ENCODE results near the gene SRP72.
A peak's percentile ranks its signal among the peaks of the same experiment; 100 is the strongest.

SRP72 gene

GRCh38 chr4:56511098-56511497 lies 43.7 kb downstream of the SRP72 start:
- no peaks in the 10 kb centered on the region for H3K36me3 ChIP-seq (ENCODE audit: control insufficient read depth, insufficient read depth, low read length)
- no peaks in the 10 kb centered on the region for H3K4me1 ChIP-seq (ENCODE audit: control insufficient read depth, insufficient read depth, low read length)
- H3K4me3 ChIP-seq (ENCODE audit: low read length) = no peak overlapping the region
- H3K27me3 ChIP-seq (ENCODE audit: control insufficient read depth, insufficient read depth, low read length) = peaks cover 7% of the 10 kb centered on the region; the same call in 1 of the 2 replicates
- H3K27ac ChIP-seq (ENCODE audit: low read length) = no peak overlapping the region
- H3K9me3 ChIP-seq (ENCODE audit: control insufficient read depth, insufficient read depth, low read length) = no peaks in the 10 kb centered on the region
- DNase-seq (ENCODE audit: low read depth, low spot score) = no peak

- H3K27ac ChIP-seq (ENCODE audit: low read length) = no peak overlapping the region
- H3K36me3 ChIP-seq (ENCODE audit: control insufficient read depth, insufficient read depth, low read length) = no peaks in the 10 kb centered on the region
- DNase-seq (ENCODE audit: low read depth, low spot score) = no peak
- H3K4me3 ChIP-seq (ENCODE audit: low read length) = no peak overlapping the region
- H3K9me3 ChIP-seq (ENCODE audit: control insufficient read depth, insufficient read depth, low read length) = no peaks in the 10 kb centered on the region
- WGBS (ENCODE audit: insufficient coverage, insufficient read length) = no CpG with 5 or more reads among the region's 1 CpG
- peaks cover under 1% of the 10 kb centered on the region; the same call in 1 of the 2 replicates for H3K27me3 ChIP-seq (ENCODE audit: control insufficient read depth, insufficient read depth, low read length)
- no peaks in the 10 kb centered on the region for H3K4me1 ChIP-seq (ENCODE audit: control insufficient read depth, insufficient read depth, low read length)
These were observed 44.7 kb downstream of the SRP72 start for GRCh38 chr4:56512166-56512565.

GRCh38 chr4:56513517-56513916 lies 46.1 kb downstream of the SRP72 start:
- Histone ChIP-seq H3K4me1 (ENCODE audit: control insufficient read depth, insufficient read depth, low read length) (no peaks in the 10 kb centered on the region), H3K4me3 (ENCODE audit: low read length) (no peak overlapping the region), H3K36me3 (ENCODE audit: control insufficient read depth, insufficient read depth, low read length) (no peaks in the 10 kb centered on the region), H3K27ac (ENCODE audit: low read length) (no peak overlapping the region), H3K9me3 (ENCODE audit: control insufficient read depth, insufficient read depth, low read length) (no peaks in the 10 kb centered on the region), H3K27me3 (ENCODE audit: control insufficient read depth, insufficient read depth, low read length) (no peaks in the 10 kb centered on the region)
- no CpG with 5 or more reads among the region's 2 CpGs for WGBS (ENCODE audit: insufficient coverage, insufficient read length)
- no peak for DNase-seq (ENCODE audit: low read depth, low spot score)

- H3K4me3 ChIP-seq (ENCODE audit: low read length) = peak overlapping the region; percentile 52; the same call in 1 of the 2 replicates
- 0 out of 2 replicates have a peak, but pooled peaks cover 2% of the 10 kb centered on the region for H3K4me1 ChIP-seq (ENCODE audit: control insufficient read depth, insufficient read depth, low read length)
- no peaks in the 10 kb centered on the region for H3K36me3 ChIP-seq (ENCODE audit: control insufficient read depth, insufficient read depth, low read length)
- no peak overlapping the region for H3K27ac ChIP-seq (ENCODE audit: low read length)
- H3K27me3 ChIP-seq (ENCODE audit: control insufficient read depth, insufficient read depth, low read length) = peaks cover 22% of the 10 kb centered on the region
- no CpG with 5 or more reads among the region's 68 CpGs for WGBS (ENCODE audit: insufficient coverage, insufficient read length)
- no peaks in the 10 kb centered on the region for H3K9me3 ChIP-seq (ENCODE audit: control insufficient read depth, insufficient read depth, low read length)
- DNase-seq (ENCODE audit: low read depth, low spot score) = peak; percentile 43
These were observed 63.1 kb downstream of the SRP72 start for GRCh38 chr4:56530269-56531148.

GRCh38 chr4:56531149-56531770 lies 63.8 kb downstream of the SRP72 start:
- no CpG with 5 or more reads among the region's 11 CpGs for WGBS (ENCODE audit: insufficient coverage, insufficient read length)
- Histone ChIP-seq H3K36me3 (ENCODE audit: control insufficient read depth, insufficient read depth, low read length) (no peaks in the 10 kb centered on the region), H3K27me3 (ENCODE audit: control insufficient read depth, insufficient read depth, low read length) (peaks cover 22% of the 10 kb centered on the region), H3K4me3 (ENCODE audit: low read length) (peak overlapping the region; percentile 52; the same call in 1 of the 2 replicates), H3K27ac (ENCODE audit: low read length) (no peak overlapping the region), H3K4me1 (ENCODE audit: control insufficient read depth, insufficient read depth, low read length) (0 out of 2 replicates have a peak, but pooled peaks cover 2% of the 10 kb centered on the region), H3K9me3 (ENCODE audit: control insufficient read depth, insufficient read depth, low read length) (no peaks in the 10 kb centered on the region)
- DNase-seq (ENCODE audit: low read depth, low spot score) = no peak

GRCh38 chr4:56531823-56532222 lies 64.4 kb downstream of the SRP72 start:
- no peak overlapping the region for H3K4me3 ChIP-seq (ENCODE audit: low read length)
- H3K9me3 ChIP-seq (ENCODE audit: control insufficient read depth, insufficient read depth, low read length) = no peaks in the 10 kb centered on the region
- DNase-seq (ENCODE audit: low read depth, low spot score) = no peak
- H3K36me3 ChIP-seq (ENCODE audit: control insufficient read depth, insufficient read depth, low read length) = no peaks in the 10 kb centered on the region
- no peak overlapping the region for H3K27ac ChIP-seq (ENCODE audit: low read length)
- no CpG with 5 or more reads among the region's 4 CpGs for WGBS (ENCODE audit: insufficient coverage, insufficient read length)
- H3K4me1 ChIP-seq (ENCODE audit: control insufficient read depth, insufficient read depth, low read length) = 0 out of 2 replicates have a peak, but pooled peaks cover 2% of the 10 kb centered on the region
- H3K27me3 ChIP-seq (ENCODE audit: control insufficient read depth, insufficient read depth, low read length) = peaks cover 22% of the 10 kb centered on the region

- no CpG with 5 or more reads among the region's 2 CpGs for WGBS (ENCODE audit: insufficient coverage, insufficient read length)
- no peak overlapping the region for H3K27ac ChIP-seq (ENCODE audit: low read length)
These were observed 64.8 kb downstream of the SRP72 start for GRCh38 chr4:56532239-56532638.

GRCh38 chr4:56535915-56536314 lies 68.5 kb downstream of the SRP72 start:
- DNase-seq (ENCODE audit: low read depth, low spot score) = no peak
- H3K9me3 ChIP-seq (ENCODE audit: control insufficient read depth, insufficient read depth, low read length) = no peaks in the 10 kb centered on the region
- no CpG with 5 or more reads among the region's 7 CpGs for WGBS (ENCODE audit: insufficient coverage, insufficient read length)
- no peaks in the 10 kb centered on the region for H3K36me3 ChIP-seq (ENCODE audit: control insufficient read depth, insufficient read depth, low read length)
- H3K27ac ChIP-seq (ENCODE audit: low read length) = no peak overlapping the region
- H3K4me1 ChIP-seq (ENCODE audit: control insufficient read depth, insufficient read depth, low read length) = 0 out of 2 replicates have a peak, but pooled peaks cover 2% of the 10 kb centered on the region
- H3K27me3 ChIP-seq (ENCODE audit: control insufficient read depth, insufficient read depth, low read length) = peaks cover 18% of the 10 kb centered on the region
- no peak overlapping the region for H3K4me3 ChIP-seq (ENCODE audit: low read length)

More at GRCh38 chr4:56532239-56532638, 64.8 kb downstream of the SRP72 start:
- H3K9me3 ChIP-seq (ENCODE audit: control insufficient read depth, insufficient read depth, low read length) = no peaks in the 10 kb centered on the region
- no peak overlapping the region for H3K4me3 ChIP-seq (ENCODE audit: low read length)
- 0 out of 2 replicates have a peak, but pooled peaks cover 2% of the 10 kb centered on the region for H3K4me1 ChIP-seq (ENCODE audit: control insufficient read depth, insufficient read depth, low read length)
- H3K27me3 ChIP-seq (ENCODE audit: control insufficient read depth, insufficient read depth, low read length) = peaks cover 22% of the 10 kb centered on the region
- H3K36me3 ChIP-seq (ENCODE audit: control insufficient read depth, insufficient read depth, low read length) = no peaks in the 10 kb centered on the region
- no peak for DNase-seq (ENCODE audit: low read depth, low spot score)

- WGBS (ENCODE audit: insufficient coverage, insufficient read length) = no CpG with 5 or more reads among the region's 1 CpG
- no peak overlapping the region for H3K27ac ChIP-seq (ENCODE audit: low read length)
- no peak for DNase-seq (ENCODE audit: low read depth, low spot score)
These were observed 69.7 kb downstream of the SRP72 start for GRCh38 chr4:56537147-56537546.

GRCh38 chr4:56540826-56541225 lies 73.4 kb downstream of the SRP72 start:
- Histone ChIP-seq H3K9me3 (ENCODE audit: control insufficient read depth, insufficient read depth, low read length) (no peaks in the 10 kb centered on the region), H3K27ac (ENCODE audit: low read length) (no peak overlapping the region), H3K27me3 (ENCODE audit: control insufficient read depth, insufficient read depth, low read length) (no peaks in the 10 kb centered on the region; the same call in 1 of the 2 replicates), H3K4me3 (ENCODE audit: low read length) (no peak overlapping the region), H3K36me3 (ENCODE audit: control insufficient read depth, insufficient read depth, low read length) (no peaks in the 10 kb centered on the region), H3K4me1 (ENCODE audit: control insufficient read depth, insufficient read depth, low read length) (no peaks in the 10 kb centered on the region)
- WGBS (ENCODE audit: insufficient coverage, insufficient read length) = no CpG with 5 or more reads among the region's 4 CpGs
- no peak for DNase-seq (ENCODE audit: low read depth, low spot score)

More at GRCh38 chr4:56537147-56537546, 69.7 kb downstream of the SRP72 start:
- Histone ChIP-seq H3K4me1 (ENCODE audit: control insufficient read depth, insufficient read depth, low read length) (no peaks in the 10 kb centered on the region), H3K27me3 (ENCODE audit: control insufficient read depth, insufficient read depth, low read length) (peaks cover 6% of the 10 kb centered on the region), H3K36me3 (ENCODE audit: control insufficient read depth, insufficient read depth, low read length) (no peaks in the 10 kb centered on the region), H3K9me3 (ENCODE audit: control insufficient read depth, insufficient read depth, low read length) (no peaks in the 10 kb centered on the region), H3K4me3 (ENCODE audit: low read length) (no peak overlapping the region)

Data from iPS DF 6.9 (cell line).